Heart left ventricle (tissue), 16 donors: Measurements from ENCODE around the gene RAB10. TPM values are rescaled to one million over a fixed set of nuclear protein-coding genes. Genes with fewer than 3 reads are reported as not detected.

Experiments used
- ATAC-seq, 4 donors: fragments of 200-7000 bp; cut with Tn5 transposase; one replicate each; pipeline ENCODE4 v1.9.1; 2020 to 2022; ENCODE audit warnings: moderate library complexity in 4 of 4, mild to moderate bottlenecking in 3 of 4, moderate number of reproducible peaks in 1 of 4
- DNase-seq, 5 donors: peaks; one replicate each; pipeline ENCODE4 v3.0.0-alpha.2; 2020
- H3K27ac ChIP-seq, 12 donors: fragments of 200-600 bp; sonication (generic) in 4 of 12; one replicate each; pipeline versions ENCODE4 v1.5.0 to v1.8.0; 2016 to 2022; ENCODE audit warnings: mild to moderate bottlenecking in 2 of 12
- H3K27me3 ChIP-seq, 9 donors: fragments of 200-600 bp; sonication (generic) in 2 of 9; one replicate each; pipeline versions ENCODE4 v1.5.1 to v1.8.0; 2016 to 2022; ENCODE audit warnings: mild to moderate bottlenecking in 3 of 9
- H3K36me3 ChIP-seq, 9 donors: fragments of 200-600 bp; sonication (generic) in 2 of 9; one replicate each; pipeline versions ENCODE4 v1.5.0 to v1.8.0; 2018 to 2022; ENCODE audit warnings: mild to moderate bottlenecking in 2 of 9
- H3K4me1 ChIP-seq, 12 donors: fragments of 200-600 bp; sonication (generic) in 4 of 12; one replicate each; pipeline versions ENCODE4 v1.5.0 to v1.8.0; 2016 to 2022; ENCODE audit warnings: mild to moderate bottlenecking in 3 of 12
- H3K4me3 ChIP-seq, 12 donors: fragments of 200-600 bp; sonication (generic) in 4 of 12; one replicate each; pipeline versions ENCODE4 v1.5.0 to v1.8.0; 2017 to 2022; ENCODE audit warnings: mild to moderate bottlenecking in 9 of 12, moderate library complexity in 4 of 12
- H3K9me3 ChIP-seq, 12 donors: fragments of 200-600 bp; sonication (generic) in 4 of 12; one replicate each; pipeline versions ENCODE4 v1.5.0 to v1.8.0; 2016 to 2022; ENCODE audit warnings: mild to moderate bottlenecking in 1 of 12
- CTCF ChIP-seq, 12 donors: fragments of 200-600 bp; sonication (generic) in 4 of 12; IDR thresholded peaks; one replicate each; pipeline versions ENCODE4 v1.5.0 to v1.8.0; 2018 to 2022; ENCODE audit warnings: antibody characterized with exemption in 12 of 12, mild to moderate bottlenecking in 5 of 12
- POLR2A ChIP-seq, 2 donors: fragments of 450-650 bp; IDR thresholded peaks; one replicate each; pipeline ENCODE4 v1.6.1; 2017; ENCODE audit warnings: antibody characterized with exemption in 2 of 2, mild to moderate bottlenecking in 2 of 2, moderate library complexity in 2 of 2
- WGBS, 4 donors: extraction: QIAGEN DNeasy Blood & Tissue Kit in 2 of 4; methylation state at CpG; one replicate each; pipeline versions ENCODE4 v1.1.5 to v1.1.7; 2013 to 2018; 5-methylcytosine and 5-hydroxymethylcytosine counted together
- intact Hi-C, 10 donors: fragments of 100-400 bp; cut with DNase I; formaldehyde crosslinking; loops; one replicate each; pipeline versions ENCODE4 v1.11.1 to v1.14.2; 2022
- polyA plus RNA-seq, 2 donors: library from polyadenylated mRNA; stranded (reverse); fragments of 200-250 nt; gene quantifications; one replicate each; pipeline ENCODE4 v1.2.3, GENCODE V29; 2013
- total RNA-seq, 9 donors: library from RNA; depleted of rRNA in 2 of 9; stranded (reverse); fragments of >200 nt in 2 of 9; fragmentation: NEBNext Ultra II Directional in 3 of 9; extraction: Animal tissue kit (Norgen Biotek cat#: 25700) in 3 of 9; gene quantifications; one replicate each; pipeline versions ENCODE4 v1.1.0 to v1.2.4, GENCODE V29; 2016 to 2023
- donor health status: ischemic (EF 13 %, LVEDD 7.1; RV severe dilation, severe dysfunction).
- donor health status: healthy with polysubstance abuse.
- donor health status: DM: no; HTN: yes; CAD: no.
- donor health status: DM: no; HTN: no; CAD: no.
- donor health status: ischemic (EF 25% LVEDD 6.9; RV normal size, moderate dysfunction).
- donor health status: ischemic (EF 25% LVEDD 5.7; RV mildly dilated, moderate dysfunction).
- donor health status: healthy.
- donor health status: DM: yes; HTN: yes; CAD: no.
- donor health status: ischemic (EF 35%, LVEDD 5.7; RV mildly dilated, moderate dysfunction).
- donor health status: nonischemic (EF 11% LVEDD 7.7; RV severe dilation, severe dysfunction).
- donor health status: DM: yes; HTN: yes; CAD: no.
- donor health status: PGD.
- donor health status: ischemic (EF 29% LVEDD 5.4; RV normal size, mild dysfunction).
- donor health status: nonischemic (EF 23%, LVEDD 6.1; RV moderate dilation, normal function).

The RAB10 gene
- total and polyA plus RNA-seq, 11 donors: 33.1 to 121 (median 97.4) TPM

GRCh38 chr2:26010943-26011342 lies 22.9 kb upstream of the RAB10 start:
- Histone ChIP-seq H3K4me1 (peaks cover 0 to 36% (median 0%) of the 10 kb centered on the region in 12 donors), H3K27ac (no peak overlapping the region), H3K27me3 (peaks cover 0 to 3% (median 0%) of the 10 kb centered on the region in 9 donors), H3K9me3 (peaks cover 0 to 6% (median 0%) of the 10 kb centered on the region in 12 donors), H3K4me3 (no peak overlapping the region), H3K36me3 (no peaks in the 10 kb centered on the region)
- no peak for TF ChIP-seq POLR2A (IDR thresholded peaks at IDR 0.05)
- no peak for TF ChIP-seq CTCF (IDR thresholded peaks at IDR 0.05)
- 81 to 86% (median 82%) methylated on average over 3 of the region's 3 CpGs for WGBS, 4 donors
- DNase-seq (no peak), ATAC-seq (no peak)
- intact Hi-C loops: no loop called here

GRCh38 chr2:26011609-26011989 lies 22.3 kb upstream of the RAB10 start:
- H3K4me1 ChIP-seq: peaks cover 0 to 38% (median 0%) of the 10 kb centered on the region in 12 donors
- no peak for DNase-seq
- intact Hi-C loops: no loop called here
- TF ChIP-seq POLR2A (IDR thresholded peaks at IDR 0.05) (no peak), CTCF (IDR thresholded peaks at IDR 0.05) (no peak)
- WGBS, 4 donors: 69 to 77% (median 71%) methylated on average over 6 of the region's 6 CpGs
- H3K27ac ChIP-seq: peak overlapping the region in 1 of 12 donors; percentile 14
- ATAC-seq: no peak
- H3K36me3 ChIP-seq: no peaks in the 10 kb centered on the region
- H3K9me3 ChIP-seq: peaks cover 0 to 6% (median 0%) of the 10 kb centered on the region in 12 donors
- H3K27me3 ChIP-seq: peaks cover 0 to 3% (median 0%) of the 10 kb centered on the region in 9 donors
- no peak overlapping the region for H3K4me3 ChIP-seq

- intact Hi-C loops: no loop called here
- Histone ChIP-seq H3K9me3 (peaks cover 0 to 6% (median 0%) of the 10 kb centered on the region in 12 donors), H3K4me1 (peaks cover 0 to 44% (median 0%) of the 10 kb centered on the region in 12 donors), H3K36me3 (no peaks in the 10 kb centered on the region), H3K4me3 (no peak overlapping the region), H3K27me3 (peaks cover 0 to 3% (median 0%) of the 10 kb centered on the region in 9 donors), H3K27ac (peak overlapping the region in 1 of 12 donors; percentile 14)
- WGBS, 4 donors: 36 to 48% (median 40%) methylated on average over 14 of the region's 14 CpGs
- no peak for TF ChIP-seq POLR2A (IDR thresholded peaks at IDR 0.05)
- no peak for TF ChIP-seq CTCF (IDR thresholded peaks at IDR 0.05)
- peak; percentile 88 to 96 (median 91) for ATAC-seq
- peak; percentile 39 to 84 (median 70) for DNase-seq
Measured at GRCh38 chr2:26011990-26012856, 21.7 kb upstream of the RAB10 start.

GRCh38 chr2:26013668-26014067 lies 20.2 kb upstream of the RAB10 start:
- no peaks in the 10 kb centered on the region for H3K36me3 ChIP-seq
- H3K27me3 ChIP-seq: peaks cover 0 to 3% (median 0%) of the 10 kb centered on the region in 9 donors
- ATAC-seq (no peak), DNase-seq (no peak)
- 94 to 95% (median 94%) methylated on average over 1 of the region's 1 CpG for WGBS, 4 donors
- H3K4me3 ChIP-seq: no peak overlapping the region
- intact Hi-C loops: no loop called here
- H3K27ac ChIP-seq: no peak overlapping the region
- peaks cover 0 to 6% (median 0%) of the 10 kb centered on the region in 12 donors for H3K9me3 ChIP-seq
- no peak for TF ChIP-seq CTCF (IDR thresholded peaks at IDR 0.05)
- TF ChIP-seq POLR2A (IDR thresholded peaks at IDR 0.05): no peak
- peaks cover 0 to 47% (median 10%) of the 10 kb centered on the region in 12 donors for H3K4me1 ChIP-seq
